K562 (cell line): ENCODE results near the gene NUAK2. TPM values are rescaled to one million over a fixed set of nuclear protein-coding genes. Genes with fewer than 3 reads are reported as not detected.

Experiments
- ATAC-seq: fragments of 200-7000 bp; cut with Tn5 transposase; 3 replicates; pipeline ENCODE4 v1.9.1; 2020; ENCODE audit warnings: moderate library complexity
- BruUV-seq: library from RNA; stranded (reverse); fragments of 400-500 nt; replicated peaks from 2 replicates; lab custom pipeline; 2021; lab: Mats Ljungman, UMichigan
- CTCF ChIA-PET: fragments of 300-600 bp; formaldehyde crosslinking; extraction: SDS; loops from one replicate; lab custom pipeline; 2021; ENCODE audit warnings: low intra/inter-chr PET ratio; lab: Yijun Ruan, JAX
- POLR2A ChIA-PET: fragments of 300-600, 350-650 bp; sonication (Branson Sonifier 250); formaldehyde crosslinking; extraction: SDS; loops from one replicate; lab custom pipeline; 2021; ENCODE audit warnings: antibody characterized with exemption, inconsistent platforms; lab: Yijun Ruan, JAX
- DNase-seq, 4 experiments: peaks; one replicate each; pipeline versions ENCODE4 v3.0.0 to v3.0.0-alpha.2; 2011 to 2018; ENCODE audit warnings: low spot score in 3 of 4, mixed read lengths in 3 of 4; ENCODE audit errors: extremely low read depth in 1 of 4
- FAIRE-seq: peaks from 2 replicates; lab custom pipeline; 2011; peaks lifted over from hg19 to GRCh38; lab: Jason Lieb, UNC
- H2AFZ ChIP-seq: 2 replicates; pipeline ENCODE4 v1.6.0; 2011; ENCODE audit warnings: low read depth, low read length, control low read depth, inconsistent platforms
- H3K27ac ChIP-seq: fragments of 200-600 bp; 3 replicates; pipeline ENCODE4 v1.8.0; 2011; ENCODE audit warnings: low read depth, mild to moderate bottlenecking, control low read depth, inconsistent platforms, low read length, moderate library complexity, mixed read lengths; ENCODE audit errors: extremely low read depth
- H3K27me3 ChIP-seq, 2 experiments: fragments of 300-600 bp in 1 of 2; 2 replicates in 1 of 2; 3 replicates in 1 of 2; pipeline versions ENCODE4 v1.6.0 to v1.8.0; 2011; ENCODE audit warnings: inconsistent platforms in 2 of 2, low read length in 2 of 2, mild to moderate bottlenecking in 1 of 2, mixed read lengths in 1 of 2, moderate library complexity in 1 of 2; ENCODE audit not compliant: control insufficient read depth in 2 of 2, insufficient read depth in 2 of 2
- H3K36me3 ChIP-seq: fragments of 300-600 bp; 3 replicates; pipeline ENCODE4 v1.8.0; 2011; ENCODE audit warnings: mild to moderate bottlenecking, low read length, inconsistent platforms; ENCODE audit not compliant: control insufficient read depth, insufficient read depth
- H3K4me1 ChIP-seq, 2 experiments: fragments of 200-600 bp in 1 of 2; replicated peaks in 1 of 2; 2 replicates in 1 of 2; 3 replicates in 1 of 2; pipeline versions ENCODE4 v1.5.1 to v1.8.0; 2011; ENCODE audit warnings: inconsistent platforms in 2 of 2, low read length in 2 of 2, mild to moderate bottlenecking in 1 of 2, mixed read lengths in 1 of 2, moderate library complexity in 1 of 2; ENCODE audit not compliant: control insufficient read depth in 2 of 2, insufficient read depth in 2 of 2
- H3K4me2 ChIP-seq: 2 replicates; pipeline ENCODE4 v1.6.1; 2011; ENCODE audit warnings: low read length, control low read depth, inconsistent platforms, mixed read lengths; ENCODE audit not compliant: insufficient read depth
- H3K4me3 ChIP-seq: fragments of 200-600 bp; sonication (generic), shearing (Covaris generic); 2 replicates; pipeline ENCODE4 v1.5.1; 2016; ENCODE audit warnings: control low read depth, inconsistent platforms
- H3K79me2 ChIP-seq: fragments of 200-600 bp; 3 replicates; pipeline ENCODE4 v1.8.0; 2011; ENCODE audit warnings: low read length, inconsistent platforms; ENCODE audit not compliant: control insufficient read depth, insufficient read depth
- H3K9ac ChIP-seq, 2 experiments: 2 replicates each; pipeline versions ENCODE4 v1.6.0 to v1.6.1; 2011; ENCODE audit warnings: low read depth in 2 of 2, low read length in 2 of 2, control low read depth in 1 of 2, inconsistent platforms in 1 of 2, mild to moderate bottlenecking in 1 of 2, mixed read lengths in 1 of 2; ENCODE audit not compliant: insufficient read depth in 1 of 2
- H3K9me1 ChIP-seq: one replicate; pipeline ENCODE4 v1.6.0; 2011; ENCODE audit warnings: inconsistent platforms, mild to moderate bottlenecking, low read length, moderate library complexity; ENCODE audit not compliant: control insufficient read depth, insufficient read depth
- H3K9me3 ChIP-seq: replicated peaks from 2 replicates; pipeline ENCODE4 v1.5.1; 2011; ENCODE audit warnings: low read depth, low read length, inconsistent platforms; ENCODE audit not compliant: control insufficient read depth, insufficient read depth
- H4K20me1 ChIP-seq: replicated peaks from 2 replicates; pipeline ENCODE4 v1.6.1; 2011; ENCODE audit warnings: low read length, inconsistent platforms, mixed read lengths; ENCODE audit not compliant: control insufficient read depth, insufficient read depth
- KDM4B ChIP-seq, 2 experiments: fragments of 450-650 bp in 1 of 2; sonication (generic) in 1 of 2; IDR thresholded peaks; 2 replicates each; pipeline ENCODE4 v1.6.1; 2016 to 2017; ENCODE audit warnings: borderline replicate concordance in 2 of 2, antibody characterized with exemption in 1 of 2, low read depth in 1 of 2, mild to moderate bottlenecking in 1 of 2
- ZNF830 ChIP-seq: fragments of 250-450 bp; sonication (Bioruptor Pico); IDR thresholded peaks from 2 replicates; pipeline ENCODE4 v1.5.0; 2021; ENCODE audit warnings: mild to moderate bottlenecking
- WGBS: fragments of 100-300 bp; shearing (Covaris generic); methylation state at CpG from one replicate; pipeline ENCODE4 v1.1.6; 2016; ENCODE audit warnings: low coverage, mixed read lengths; ENCODE audit not compliant: insufficient coverage; ENCODE audit errors: missing lambda C conversion rate; 5-methylcytosine and 5-hydroxymethylcytosine counted together
- in situ Hi-C: fragments of 300-500 bp; cut with MboI; formaldehyde crosslinking; loops from 4 replicates; pipeline ENCODE4 v1.15.0; 2018; ENCODE audit warnings: inconsistent platforms, mixed read lengths
- intact Hi-C: fragments of 100-400 bp; cut with micrococcal nuclease; formaldehyde crosslinking; loops from 2 replicates; pipeline ENCODE4 v1.14.2; 2022
- polyA plus RNA-seq, 8 experiments: library from polyadenylated mRNA; depleted of rRNA in 4 of 8; stranded (reverse) in 5 of 8; unstranded in 3 of 8; fragments of >200 nt; fragmentation: Nextera tagmentation in 2 of 8; fragmentation: Illumina TruSeq in 1 of 8; extraction: Ambion mirVana in 2 of 8; extraction: Trizol in 1 of 8; gene quantifications; 2 replicates each; pipeline versions ENCODE4 v1.2.1 to v1.2.3, GENCODE V29; 2011 to 2014; ENCODE audit warnings: inconsistent platforms in 1 of 8, missing spikeins in 1 of 8
- total RNA-seq, 7 experiments: library from RNA; depleted of rRNA in 6 of 7; stranded (reverse); fragments of >200 nt in 6 of 7; fragmentation: Illumina TruSeq in 2 of 7; extraction: Trizol in 2 of 7; gene quantifications; 2 replicates each; pipeline versions ENCODE4 v1.2.1 to v1.2.3, GENCODE V29; 2011 to 2021; ENCODE audit warnings: low replicate concordance in 1 of 7
- TF ChIP-seq, protein P1 (sequence below): fragments of 250-450 bp; sonication (Bioruptor Pico); IDR thresholded peaks from 2 replicates; pipeline ENCODE4 v1.5.0; 2020; ENCODE audit warnings: mild to moderate bottlenecking, borderline replicate concordance

Gene NUAK2
- total and polyA plus RNA-seq, 9 of the 15 experiments (the other 6 are each of a cell fraction or from before 2014, with no cell fraction given) = 0.04 to 0.44 (median 0.14) TPM

DNA sequence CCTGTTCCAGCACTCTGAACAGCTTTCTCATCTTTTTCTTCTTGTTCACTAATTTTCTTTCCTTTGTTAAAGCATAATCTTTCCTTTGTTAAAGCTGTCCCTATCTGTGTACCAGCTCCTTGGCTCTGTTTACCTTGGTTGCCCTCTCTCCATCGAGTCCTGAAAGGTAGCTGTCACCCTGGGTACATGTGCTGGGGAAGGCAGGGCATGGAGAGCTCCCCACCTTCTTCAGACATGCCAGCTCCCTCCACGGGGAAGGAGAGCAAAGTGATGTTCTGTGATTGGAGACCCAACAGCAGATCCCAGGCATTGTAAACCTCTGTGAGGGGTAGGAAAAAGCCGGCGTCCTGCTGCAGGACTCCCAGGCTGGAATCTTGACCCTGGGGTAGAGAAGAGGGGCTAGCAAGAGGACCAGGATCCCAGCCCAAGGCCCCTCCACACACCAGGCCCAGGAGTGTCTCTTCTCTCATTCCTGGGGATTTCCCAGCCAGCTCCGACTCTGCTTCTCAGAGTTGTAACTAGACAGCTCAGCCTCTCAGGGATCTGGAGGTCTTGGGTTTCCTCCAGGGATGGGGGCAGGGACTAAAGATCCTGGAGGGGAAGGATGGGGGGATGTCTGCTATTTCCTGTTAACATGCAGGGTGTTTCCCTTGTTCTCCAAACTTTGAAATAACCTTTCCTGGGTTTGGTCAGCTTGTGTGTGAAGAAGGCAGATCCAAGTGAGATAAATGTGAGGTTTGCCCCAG, 59.4 kb downstream of the NUAK2 start:
- intact Hi-C loops (no loop called here), in situ Hi-C loops (no loop called here)
- H4K20me1 ChIP-seq = no peaks in the 10 kb centered on the region
- H3K27ac ChIP-seq = no peak overlapping the region
- BruUV-seq = no TSS peak
- no peak for TF ChIP-seq KDM4B (IDR thresholded peaks at IDR 0.05; ENCODE audit: borderline replicate concordance in 2 of 2, low read depth in 1 of 2)
- TF ChIP-seq, protein P1, sequence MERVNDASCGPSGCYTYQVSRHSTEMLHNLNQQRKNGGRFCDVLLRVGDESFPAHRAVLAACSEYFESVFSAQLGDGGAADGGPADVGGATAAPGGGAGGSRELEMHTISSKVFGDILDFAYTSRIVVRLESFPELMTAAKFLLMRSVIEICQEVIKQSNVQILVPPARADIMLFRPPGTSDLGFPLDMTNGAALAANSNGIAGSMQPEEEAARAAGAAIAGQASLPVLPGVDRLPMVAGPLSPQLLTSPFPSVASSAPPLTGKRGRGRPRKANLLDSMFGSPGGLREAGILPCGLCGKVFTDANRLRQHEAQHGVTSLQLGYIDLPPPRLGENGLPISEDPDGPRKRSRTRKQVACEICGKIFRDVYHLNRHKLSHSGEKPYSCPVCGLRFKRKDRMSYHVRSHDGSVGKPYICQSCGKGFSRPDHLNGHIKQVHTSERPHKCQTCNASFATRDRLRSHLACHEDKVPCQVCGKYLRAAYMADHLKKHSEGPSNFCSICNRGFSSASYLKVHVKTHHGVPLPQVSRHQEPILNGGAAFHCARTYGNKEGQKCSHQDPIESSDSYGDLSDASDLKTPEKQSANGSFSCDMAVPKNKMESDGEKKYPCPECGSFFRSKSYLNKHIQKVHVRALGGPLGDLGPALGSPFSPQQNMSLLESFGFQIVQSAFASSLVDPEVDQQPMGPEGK (CRISPR knock-in tag) = 0 out of 2 replicates have a peak, but pooled peaks have one; percentile 37
- TF ChIP-seq ZNF830 (CRISPR knock-in tag) = 0 out of 2 replicates have a peak, but pooled peaks have one; percentile 43
- H3K4me3 ChIP-seq = no peak overlapping the region
- H3K36me3 ChIP-seq = no peaks in the 10 kb centered on the region
- no peaks in the 10 kb centered on the region for H3K9me3 ChIP-seq
- H3K9me1 ChIP-seq = no peaks in the 10 kb centered on the region
- no peak for DNase-seq
- peaks cover 32 to 37% of the 10 kb centered on the region in 2 experiments for H3K4me1 ChIP-seq
- H3K4me2 ChIP-seq = no peak overlapping the region
- ChIA-PET POLR2A (interaction anchor here (0.6 to 3.5 kb wide), 9 partner anchors 9 to 576 kb away, joined by 3 to 15 read pairs (median 3); partner anchors contain the start of gene LRRN2), CTCF (no interaction called here)
- FAIRE-seq = no peak
- no peaks in the 10 kb centered on the region for H3K79me2 ChIP-seq
- H3K27me3 ChIP-seq = 0 out of 5 replicates have a peak, but pooled peaks cover 0 to 4% of the 10 kb centered on the region in 2 experiments
- H2AFZ ChIP-seq = no peak overlapping the region
- 37% methylated on average over 5 of the region's 5 CpGs for WGBS
- no peak overlapping the region for H3K9ac ChIP-seq
- ATAC-seq = no peak
